ENCODE measurements around the gene TMEM190.

The TMEM190 gene

DNA sequence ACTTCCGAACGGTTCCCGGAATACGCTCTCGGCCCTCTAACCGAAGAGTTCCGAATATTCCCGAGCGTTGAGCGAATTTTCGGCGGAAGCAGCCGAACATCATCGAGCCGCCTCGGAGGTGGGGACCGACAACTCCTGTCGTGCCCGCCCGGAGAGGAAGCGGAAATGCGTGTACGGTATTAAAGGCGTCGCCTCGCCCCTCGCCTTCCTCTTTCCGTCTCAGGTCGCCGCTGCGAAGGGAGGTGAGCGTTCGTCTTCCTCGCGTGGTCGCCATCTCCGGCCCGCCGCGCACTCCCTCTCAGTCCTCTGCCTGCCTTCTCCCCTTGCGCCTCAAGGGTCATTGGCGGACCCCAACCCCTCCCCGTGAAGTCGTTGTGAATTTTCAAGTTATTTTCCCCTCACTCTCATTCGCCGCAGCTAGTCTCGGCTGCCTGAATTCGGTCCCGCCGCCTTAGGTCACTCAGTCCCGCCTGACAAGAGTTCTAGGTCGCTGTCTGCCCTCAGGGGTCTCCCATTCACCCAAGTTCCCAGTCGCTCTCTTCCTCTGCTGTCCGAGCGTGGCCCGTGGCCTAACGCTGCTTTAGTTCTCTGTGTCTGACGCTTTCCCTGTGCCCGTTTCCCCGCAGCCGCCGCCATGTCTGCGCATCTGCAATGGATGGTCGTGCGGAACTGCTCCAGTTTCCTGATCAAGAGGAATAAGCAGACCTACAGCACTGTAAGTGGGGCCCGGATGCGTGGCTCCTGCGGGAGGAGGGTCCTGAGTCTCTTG, 9.3 kb downstream of the TMEM190 start, which contains the start of gene RPL28:
RPL28 (plus strand) TSS at position 209 of the 769 bp plus-strand sequence; CDS start at position 635, 426 bp downstream.
- TF ChIP-seq, protein P1, sequence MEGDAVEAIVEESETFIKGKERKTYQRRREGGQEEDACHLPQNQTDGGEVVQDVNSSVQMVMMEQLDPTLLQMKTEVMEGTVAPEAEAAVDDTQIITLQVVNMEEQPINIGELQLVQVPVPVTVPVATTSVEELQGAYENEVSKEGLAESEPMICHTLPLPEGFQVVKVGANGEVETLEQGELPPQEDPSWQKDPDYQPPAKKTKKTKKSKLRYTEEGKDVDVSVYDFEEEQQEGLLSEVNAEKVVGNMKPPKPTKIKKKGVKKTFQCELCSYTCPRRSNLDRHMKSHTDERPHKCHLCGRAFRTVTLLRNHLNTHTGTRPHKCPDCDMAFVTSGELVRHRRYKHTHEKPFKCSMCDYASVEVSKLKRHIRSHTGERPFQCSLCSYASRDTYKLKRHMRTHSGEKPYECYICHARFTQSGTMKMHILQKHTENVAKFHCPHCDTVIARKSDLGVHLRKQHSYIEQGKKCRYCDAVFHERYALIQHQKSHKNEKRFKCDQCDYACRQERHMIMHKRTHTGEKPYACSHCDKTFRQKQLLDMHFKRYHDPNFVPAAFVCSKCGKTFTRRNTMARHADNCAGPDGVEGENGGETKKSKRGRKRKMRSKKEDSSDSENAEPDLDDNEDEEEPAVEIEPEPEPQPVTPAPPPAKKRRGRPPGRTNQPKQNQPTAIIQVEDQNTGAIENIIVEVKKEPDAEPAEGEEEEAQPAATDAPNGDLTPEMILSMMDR (IDR thresholded peaks at IDR 0.05; ENCODE audit: poor library complexity, severe bottlenecking) = no peak
- peaks cover 53% of the 10 kb centered on the region for H3K36me3 ChIP-seq (ENCODE audit: low read depth)
- H3K27ac ChIP-seq (ENCODE audit: poor library complexity, severe bottlenecking) = peak within 1 kb of the TSS; percentile 93
- H3K9me3 ChIP-seq (ENCODE audit: severe bottlenecking) = no peaks in the 10 kb centered on the region
- H3K4me1 ChIP-seq (ENCODE audit: insufficient read depth, poor library complexity, severe bottlenecking) = peaks cover 9% of the 10 kb centered on the region
- peak; percentile 53 for ATAC-seq (ENCODE audit: low read depth)
- no peaks in the 10 kb centered on the region for H3K27me3 ChIP-seq (ENCODE audit: insufficient read depth, poor library complexity, severe bottlenecking)
- peak; percentile 97 for DNase-seq (ENCODE audit: low spot score)
- H3K4me3 ChIP-seq (ENCODE audit: severe bottlenecking) = peak within 1 kb of the TSS; percentile 73

DNA sequence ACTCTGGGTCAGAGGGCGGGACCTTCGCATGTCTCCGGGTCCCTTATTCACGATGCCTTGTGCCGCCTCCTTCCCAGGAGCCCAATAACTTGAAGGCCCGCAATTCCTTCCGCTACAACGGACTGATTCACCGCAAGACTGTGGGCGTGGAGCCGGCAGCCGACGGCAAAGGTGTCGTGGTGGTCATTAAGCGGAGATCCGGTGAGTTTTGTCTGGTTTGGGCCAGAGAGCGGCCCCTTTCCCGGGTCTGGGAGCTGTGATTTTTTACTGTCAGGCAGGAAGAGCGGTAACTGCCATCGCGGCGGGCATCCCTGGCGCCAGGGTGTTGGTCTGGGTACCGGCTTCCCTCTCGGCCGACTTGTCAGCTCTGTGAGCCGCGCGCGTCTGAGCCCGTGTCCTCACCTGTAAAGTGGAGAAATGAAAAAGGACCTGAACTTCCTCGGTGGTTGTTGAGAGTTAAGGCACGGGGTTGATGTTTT, 9.9 kb downstream of the TMEM190 start:
- DNase-seq (ENCODE audit: low spot score) (no peak), ATAC-seq (ENCODE audit: low read depth) (no peak)
- H3K4me3 ChIP-seq (ENCODE audit: severe bottlenecking) = peak overlapping the region; percentile 73
- H3K9me3 ChIP-seq (ENCODE audit: severe bottlenecking) = no peaks in the 10 kb centered on the region
- peaks cover 9% of the 10 kb centered on the region for H3K4me1 ChIP-seq (ENCODE audit: insufficient read depth, poor library complexity, severe bottlenecking)
- no peaks in the 10 kb centered on the region for H3K27me3 ChIP-seq (ENCODE audit: insufficient read depth, poor library complexity, severe bottlenecking)
- TF ChIP-seq, protein P1 (IDR thresholded peaks at IDR 0.05; ENCODE audit: poor library complexity, severe bottlenecking) = no peak
- peaks cover 59% of the 10 kb centered on the region for H3K36me3 ChIP-seq (ENCODE audit: low read depth)
- H3K27ac ChIP-seq (ENCODE audit: poor library complexity, severe bottlenecking) = peak overlapping the region; percentile 93

DNA sequence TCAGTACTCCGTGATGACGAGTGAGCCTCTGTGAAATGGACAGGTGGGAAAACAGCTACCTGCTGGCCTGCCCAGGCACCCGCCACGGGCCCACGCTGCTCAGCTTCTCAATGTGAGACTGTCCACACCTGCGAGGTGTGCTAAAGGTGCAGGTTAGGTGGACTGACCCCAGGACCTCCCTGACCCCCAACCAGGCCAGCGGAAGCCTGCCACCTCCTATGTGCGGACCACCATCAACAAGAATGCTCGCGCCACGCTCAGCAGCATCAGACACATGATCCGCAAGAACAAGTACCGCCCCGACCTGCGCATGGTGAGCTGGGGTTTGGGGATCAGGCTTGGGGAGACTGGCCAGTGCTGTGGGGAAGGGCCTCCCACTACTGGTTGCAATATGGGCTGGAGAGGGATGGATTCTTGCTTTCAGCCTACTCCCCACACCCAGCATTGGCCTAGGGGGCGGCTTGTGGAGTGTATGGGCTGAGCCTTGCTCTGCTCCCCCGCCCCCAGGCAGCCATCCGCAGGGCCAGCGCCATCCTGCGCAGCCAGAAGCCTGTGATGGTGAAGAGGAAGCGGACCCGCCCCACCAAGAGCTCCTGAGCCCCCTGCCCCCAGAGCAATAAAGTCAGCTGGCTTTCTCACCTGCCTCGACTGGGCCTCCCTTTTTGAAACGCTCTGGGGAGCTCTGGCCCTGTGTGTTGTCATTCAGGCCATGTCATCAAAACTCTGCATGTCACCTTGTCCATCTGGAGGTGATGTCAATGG, 11.3 kb downstream of the TMEM190 start:
- H3K36me3 ChIP-seq (ENCODE audit: low read depth) = peaks cover 60% of the 10 kb centered on the region

DNA sequence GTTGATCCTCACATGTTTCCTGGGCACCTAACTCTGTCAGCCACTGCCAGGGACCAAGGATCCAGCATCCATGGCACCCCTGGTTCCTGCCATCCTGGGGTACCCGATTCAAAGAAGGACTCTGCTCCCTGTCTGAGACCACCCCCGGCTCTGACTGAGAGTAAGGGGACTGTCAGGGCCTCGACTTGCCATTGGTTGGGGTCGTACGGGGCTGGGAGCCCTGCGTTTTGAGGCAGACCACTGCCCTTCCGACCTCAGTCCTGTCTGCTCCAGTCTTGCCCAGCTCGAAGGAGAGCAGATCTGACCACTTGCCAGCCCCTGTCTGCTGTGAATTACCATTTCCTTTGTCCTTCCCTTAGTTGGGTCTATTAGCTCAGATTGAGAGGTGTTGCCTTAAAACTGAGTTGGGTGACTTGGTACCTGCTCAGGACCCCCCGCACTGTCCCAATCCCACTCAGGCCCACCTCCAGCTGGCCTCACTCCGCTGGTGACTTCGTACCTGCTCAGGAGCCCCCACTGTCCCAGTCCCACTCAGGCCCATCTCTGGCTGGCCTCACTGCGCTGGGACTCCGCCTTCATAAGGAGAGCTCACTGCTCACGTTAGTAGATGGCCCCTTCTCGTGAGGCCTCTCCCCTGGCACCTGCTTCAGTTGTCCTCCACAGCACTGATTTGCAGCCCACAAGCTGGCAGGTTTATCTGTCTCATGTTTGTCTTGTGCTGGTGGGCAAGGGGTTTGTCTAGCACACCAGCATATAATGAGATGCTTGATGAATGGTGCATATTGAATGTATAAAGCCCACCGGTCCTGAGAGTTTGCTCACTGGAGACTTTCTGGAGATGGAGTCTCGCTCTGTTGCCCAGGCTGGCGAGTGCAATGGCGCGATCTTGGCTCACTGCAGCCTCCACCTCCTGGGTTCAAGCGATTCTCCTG, 13.0 kb downstream of the TMEM190 start:
- DNase-seq (ENCODE audit: low spot score) (no peak), ATAC-seq (ENCODE audit: low read depth) (no peak)
- peaks cover 4% of the 10 kb centered on the region for H3K4me1 ChIP-seq (ENCODE audit: insufficient read depth, poor library complexity, severe bottlenecking)
- no peak overlapping the region for H3K4me3 ChIP-seq (ENCODE audit: severe bottlenecking)
- TF ChIP-seq, protein P1 (IDR thresholded peaks at IDR 0.05; ENCODE audit: poor library complexity, severe bottlenecking) = no peak
- peaks cover 60% of the 10 kb centered on the region for H3K36me3 ChIP-seq (ENCODE audit: low read depth)
- H3K27ac ChIP-seq (ENCODE audit: poor library complexity, severe bottlenecking) = peak overlapping the region; percentile 2
- no peaks in the 10 kb centered on the region for H3K27me3 ChIP-seq (ENCODE audit: insufficient read depth, poor library complexity, severe bottlenecking)
- no peaks in the 10 kb centered on the region for H3K9me3 ChIP-seq (ENCODE audit: severe bottlenecking)

More for the DNA sequence above, 11.3 kb downstream of the TMEM190 start:
- H3K9me3 ChIP-seq (ENCODE audit: severe bottlenecking) = no peaks in the 10 kb centered on the region
- TF ChIP-seq, protein P1 (IDR thresholded peaks at IDR 0.05; ENCODE audit: poor library complexity, severe bottlenecking) = no peak
- H3K27ac ChIP-seq (ENCODE audit: poor library complexity, severe bottlenecking) = peak overlapping the region; percentile 93
- H3K4me3 ChIP-seq (ENCODE audit: severe bottlenecking) = peak overlapping the region; percentile 73
- peaks cover 7% of the 10 kb centered on the region for H3K4me1 ChIP-seq (ENCODE audit: insufficient read depth, poor library complexity, severe bottlenecking)
- ATAC-seq (ENCODE audit: low read depth) = no peak
- no peaks in the 10 kb centered on the region for H3K27me3 ChIP-seq (ENCODE audit: insufficient read depth, poor library complexity, severe bottlenecking)
- no peak for DNase-seq (ENCODE audit: low spot score)
